GM23338 (cell line): ENCODE data around the gene LMNTD2. TPM values are rescaled to one million over a fixed set of nuclear protein-coding genes. Genes with fewer than 3 reads are reported as not detected.

Source experiments
- ATAC-seq: fragments of 200-7000 bp; cut with Tn5 transposase; 3 replicates; pipeline ENCODE4 v1.9.1; 2020
- DNase-seq: peaks from one replicate; pipeline ENCODE4 v3.0.0-alpha.2; 2015; ENCODE audit warnings: low spot score
- H2AFZ ChIP-seq: fragments of 200-600 bp; sonication (generic); 2 replicates; pipeline ENCODE4 v1.8.0; 2016; ENCODE audit warnings: antibody characterized with exemption, mild to moderate bottlenecking, moderate library complexity
- H3F3A ChIP-seq: fragments of 200-600 bp; sonication (generic); replicated peaks from 2 replicates; pipeline ENCODE4 v1.8.0; 2017; ENCODE audit warnings: antibody characterized with exemption, mixed run types, low read depth
- H3K27ac ChIP-seq: fragments of 200-600 bp; sonication (generic); 2 replicates; pipeline ENCODE4 v1.6.1; 2016; ENCODE audit warnings: low read depth
- H3K27me3 ChIP-seq: fragments of 200-600 bp; sonication (generic); 2 replicates; pipeline ENCODE4 v1.8.0; 2016; ENCODE audit warnings: mild to moderate bottlenecking, mixed run types, moderate library complexity; ENCODE audit not compliant: insufficient read depth
- H3K36me3 ChIP-seq: fragments of 200-600 bp; sonication (generic); 2 replicates; pipeline ENCODE4 v1.8.0; 2016; ENCODE audit warnings: mild to moderate bottlenecking; ENCODE audit not compliant: insufficient read depth
- H3K4me1 ChIP-seq: fragments of 200-600 bp; sonication (generic); 2 replicates; pipeline ENCODE4 v1.8.0; 2016; ENCODE audit warnings: mild to moderate bottlenecking, moderate library complexity; ENCODE audit not compliant: insufficient read depth
- H3K4me2 ChIP-seq: fragments of 200-600 bp; sonication (generic); 2 replicates; pipeline ENCODE4 v1.7.1; 2017; ENCODE audit warnings: mixed run types
- H3K4me3 ChIP-seq: fragments of 200-600 bp; sonication (generic); 2 replicates; pipeline ENCODE4 v1.6.1; 2016; ENCODE audit warnings: mixed run types
- H3K79me2 ChIP-seq: fragments of 200-600 bp; sonication (generic); replicated peaks from 2 replicates; pipeline ENCODE4 v1.8.0; 2017; ENCODE audit warnings: mild to moderate bottlenecking; ENCODE audit not compliant: insufficient read depth
- H3K9me2 ChIP-seq: fragments of 200-600 bp; sonication (generic); 2 replicates; pipeline ENCODE4 v1.8.0; 2017; ENCODE audit not compliant: insufficient read depth
- H4K20me1 ChIP-seq: fragments of 200-600 bp; sonication (generic); replicated peaks from 2 replicates; pipeline ENCODE4 v1.8.0; 2017; ENCODE audit warnings: mild to moderate bottlenecking; ENCODE audit not compliant: insufficient read depth
- H3K27ac Mint-ChIP-seq: 2 replicates; pipeline ENCODE4 v1.8.0; 2020; ENCODE audit warnings: inconsistent platforms, mild to moderate bottlenecking, moderate library complexity, mixed read lengths
- H3K27me3 Mint-ChIP-seq: 3 replicates; pipeline ENCODE4 v1.8.0; 2022; ENCODE audit warnings: low read depth, mild to moderate bottlenecking, moderate library complexity, mixed read lengths, inconsistent platforms; ENCODE audit not compliant: insufficient read depth, poor library complexity
- H3K36me3 Mint-ChIP-seq: 3 replicates; pipeline ENCODE4 v1.8.0; 2021; ENCODE audit warnings: low read depth, mild to moderate bottlenecking, inconsistent platforms, moderate library complexity, mixed read lengths
- H3K4me1 Mint-ChIP-seq: 3 replicates; pipeline ENCODE4 v1.8.0; 2020; ENCODE audit warnings: mild to moderate bottlenecking, inconsistent platforms, mixed read lengths
- H3K4me3 Mint-ChIP-seq: 3 replicates; pipeline ENCODE4 v1.8.0; 2021; ENCODE audit warnings: moderate library complexity, mild to moderate bottlenecking, inconsistent platforms, mixed read lengths
- H3K9me3 Mint-ChIP-seq: 3 replicates; pipeline ENCODE4 v1.8.0; 2020; ENCODE audit warnings: moderate library complexity, mild to moderate bottlenecking, inconsistent platforms, mixed read lengths
- CTCF ChIP-seq, 2 experiments: fragments of 200-600 bp in 1 of 2; sonication (generic) in 1 of 2; conservative IDR thresholded peaks; 2 replicates each; pipeline versions ENCODE4 v1.5.1 to v1.6.1; 2016 to 2017; ENCODE audit warnings: antibody characterized with exemption in 2 of 2, low read depth in 2 of 2, mild to moderate bottlenecking in 2 of 2, moderate library complexity in 1 of 2
- EZH2 ChIP-seq: fragments of 200-600 bp; sonication (generic); IDR thresholded peaks from one replicate; pipeline ENCODE4 v1.8.0; 2017; ENCODE audit warnings: antibody characterized with exemption, mild to moderate bottlenecking, low read depth; ENCODE audit not compliant: unreplicated experiment
- EZH2phosphoT487 ChIP-seq: fragments of 200-600 bp; sonication (generic); IDR thresholded peaks from one replicate; pipeline ENCODE4 v1.8.1; 2018; ENCODE audit warnings: antibody characterized with exemption; ENCODE audit not compliant: unreplicated experiment
- JUNB ChIP-seq: IDR thresholded peaks from one replicate; pipeline ENCODE4 v1.6.1; 2016; ENCODE audit warnings: antibody characterized with exemption; ENCODE audit not compliant: unreplicated experiment
- NANOG ChIP-seq: IDR thresholded peaks from 2 replicates; pipeline ENCODE4 v1.6.1; 2016; ENCODE audit warnings: antibody characterized with exemption, borderline replicate concordance
- POLR2AphosphoS5 ChIP-seq: IDR thresholded peaks from 2 replicates; pipeline ENCODE4 v1.6.1; 2016; ENCODE audit warnings: antibody characterized with exemption, low read depth
- REST ChIP-seq: IDR thresholded peaks from one replicate; pipeline ENCODE4 v1.6.1; 2018; ENCODE audit warnings: antibody characterized with exemption; ENCODE audit not compliant: unreplicated experiment
- STAT1 ChIP-seq: IDR thresholded peaks from one replicate; pipeline ENCODE4 v1.6.1; 2016; ENCODE audit warnings: antibody characterized with exemption; ENCODE audit not compliant: unreplicated experiment
- ZNF114 ChIP-seq: fragments of 250-450 bp; sonication (Bioruptor Pico); IDR thresholded peaks from 2 replicates; pipeline ENCODE4 v1.5.0; 2020; ENCODE audit warnings: mild to moderate bottlenecking, moderate library complexity
- ZNF331 ChIP-seq: fragments of 250-450 bp; sonication (Bioruptor Pico); IDR thresholded peaks from 2 replicates; pipeline ENCODE4 v1.5.0; 2020; ENCODE audit warnings: low read depth, mild to moderate bottlenecking, moderate library complexity
- polyA plus RNA-seq: library from polyadenylated mRNA; unstranded; fragments of >200 nt; fragmentation: Nextera tagmentation; extraction: Ambion mirVana; gene quantifications from 2 replicates; pipeline ENCODE4 v1.2.1, GENCODE V29; 2016
- total RNA-seq: library from RNA; depleted of rRNA; stranded (reverse); fragments of >200 nt; shearing (Covaris generic); gene quantifications from 2 replicates; pipeline ENCODE4 v1.2.3, GENCODE V29; 2014

LMNTD2 gene
- total and polyA plus RNA-seq, 2 experiments from 2014 or later: 1.3 to 2.1 TPM

DNA sequence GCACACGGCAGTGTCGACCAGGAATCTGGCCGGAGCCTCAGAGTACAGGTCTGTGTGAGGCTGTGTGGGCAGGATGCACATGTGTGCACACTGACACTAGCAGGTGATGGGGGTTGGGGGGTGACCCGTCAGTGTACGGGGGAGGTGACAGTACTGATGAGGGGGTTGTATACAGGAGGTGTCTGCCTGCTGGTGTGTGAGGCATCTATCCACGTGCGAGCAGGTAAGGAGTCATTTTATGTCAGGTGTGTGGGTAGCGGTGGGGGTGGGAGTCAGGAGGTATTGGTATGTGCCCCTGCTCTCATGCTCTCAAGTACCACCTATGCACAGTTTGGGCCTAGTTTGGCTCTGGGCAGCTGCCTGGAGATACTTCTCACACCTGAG, 11.3 kb upstream of the LMNTD2 start (continued):
- no peak for TF ChIP-seq CTCF (conservative IDR thresholded peaks at IDR 0.05; ENCODE audit: low read depth in 2 of 2)
- no peak for TF ChIP-seq ZNF331
- no peak for TF ChIP-seq POLR2AphosphoS5

- Histone ChIP-seq H3K9me2 (no peaks in the 10 kb centered on the region), H4K20me1 (no peaks in the 10 kb centered on the region; the same call in none of the 2 replicates), H3K79me2 (no peaks in the 10 kb centered on the region), H3K4me3 (peak overlapping the region; percentile 62), H3K27ac (no peak overlapping the region), H2AFZ (no peak overlapping the region; the same call in 1 of the 2 replicates), H3K27me3 (peaks cover 20% of the 10 kb centered on the region), H3F3A (peaks cover 3% of the 10 kb centered on the region), H3K36me3 (no peaks in the 10 kb centered on the region), H3K4me2 (peak overlapping the region; percentile 88), H3K4me1 (peaks cover 20% of the 10 kb centered on the region; the same call in 1 of the 2 replicates)
- no peak for ATAC-seq
- no peaks in the 10 kb centered on the region for H3K36me3 Mint-ChIP-seq
- peak overlapping the region; percentile 72 for H3K4me3 Mint-ChIP-seq
- H3K27me3 Mint-ChIP-seq: peaks cover 27% of the 10 kb centered on the region
- no peak for TF ChIP-seq CTCF (conservative IDR thresholded peaks at IDR 0.05; ENCODE audit: low read depth in 2 of 2)
- TF ChIP-seq JUNB: no peak
- TF ChIP-seq NANOG: no peak
- no peak for TF ChIP-seq EZH2phosphoT487
- no peak for TF ChIP-seq EZH2
- TF ChIP-seq REST: no peak
- no peak for TF ChIP-seq STAT1
- TF ChIP-seq ZNF114: no peak
- TF ChIP-seq ZNF331: no peak
- peak; percentile 36 for DNase-seq
- H3K4me1 Mint-ChIP-seq: peaks cover 14% of the 10 kb centered on the region
- H3K27ac Mint-ChIP-seq: no peak overlapping the region
- H3K9me3 Mint-ChIP-seq: no peaks in the 10 kb centered on the region
Measured at GRCh38 chr11:569158-569885, 8.8 kb upstream of the LMNTD2 start.
